ENCODE results near the gene GLA.

GLA gene

GRCh38 chrX:101393530-101394305 is 14.0 kb downstream of the GLA start:
- peak overlapping the region; percentile 66; the same call in 1 of the 2 replicates for H3K4me3 ChIP-seq (ENCODE audit: low read depth, low read length)
- DNase-seq (ENCODE audit: low read depth): no peak

DNA sequence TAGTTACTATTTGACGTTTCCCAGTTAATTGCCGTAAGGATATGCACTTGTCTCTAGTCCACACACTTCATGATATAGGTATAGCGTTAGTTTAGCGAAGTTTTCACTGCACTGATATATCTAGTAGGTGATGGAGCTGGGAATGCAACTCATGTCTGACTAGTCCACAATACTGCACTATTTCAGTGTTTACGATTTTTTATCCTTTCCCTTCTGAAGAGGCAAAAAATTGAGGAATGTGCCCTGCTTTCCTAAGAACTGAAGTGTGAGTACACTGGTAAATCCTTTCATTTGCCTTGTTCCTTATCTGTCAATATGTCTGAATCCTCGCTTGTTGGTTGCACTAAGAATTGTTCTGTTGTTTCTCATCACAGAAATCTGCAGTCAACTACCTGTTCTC is 15.9 kb downstream of the GLA start:
- DNase-seq (ENCODE audit: low read depth): no peak
- TF ChIP-seq CTCF (IDR thresholded peaks at IDR 0.05; ENCODE audit: low read depth, low read length, missing control alignments): no peak

More at GRCh38 chrX:101393530-101394305, 14.0 kb downstream of the GLA start:
- TF ChIP-seq CTCF (IDR thresholded peaks at IDR 0.05; ENCODE audit: low read depth, low read length, missing control alignments): no peak

DNA sequence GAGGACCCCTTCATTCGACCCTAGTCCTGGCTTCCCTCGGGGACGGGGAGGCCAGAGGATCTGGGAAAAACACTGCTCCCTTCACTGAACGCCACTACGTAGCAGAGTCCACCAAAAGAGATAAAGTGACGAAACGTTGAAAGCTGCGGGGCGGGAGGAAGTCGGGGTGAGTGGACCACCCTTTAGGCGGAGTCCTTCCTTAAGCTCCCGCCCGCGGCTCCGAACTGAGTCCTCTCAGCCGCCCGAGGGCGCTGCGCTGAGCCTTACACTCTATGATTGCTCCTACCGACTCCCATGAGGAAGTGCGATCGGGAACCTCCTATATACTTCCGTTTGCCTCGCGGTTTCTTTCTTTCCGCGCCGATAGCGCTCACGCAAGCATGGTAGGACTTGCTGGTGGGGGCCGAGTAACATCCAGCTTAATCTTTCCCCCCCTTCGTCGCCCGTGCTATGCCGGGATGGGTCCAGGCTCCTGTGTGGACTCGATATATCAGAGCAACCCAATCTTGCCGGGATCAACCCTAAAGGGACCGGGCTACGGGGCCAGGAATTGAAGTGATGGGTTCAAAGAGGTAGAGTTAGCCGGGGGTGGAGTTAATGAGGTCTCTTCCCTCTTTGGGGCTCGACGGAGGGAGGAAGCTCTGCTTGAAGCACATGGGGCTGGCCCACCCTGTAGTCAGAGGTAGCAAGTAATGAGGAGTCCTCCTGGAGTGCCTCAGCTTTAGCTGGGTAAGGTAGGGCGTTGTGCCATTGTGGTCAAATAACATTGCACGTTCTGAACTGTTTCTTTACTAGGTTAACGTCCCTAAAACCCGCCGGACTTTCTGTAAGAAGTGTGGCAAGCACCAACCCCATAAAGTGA is 16.8 kb downstream of the GLA start, which contains the start of gene RPL36A:
Gene RPL36A (plus strand): TSS at position 348 of the 862 bp plus-strand sequence. CDS start 33 bp downstream, at position 381.
- TF ChIP-seq CTCF (IDR thresholded peaks at IDR 0.05; ENCODE audit: low read depth, low read length, missing control alignments): peak; percentile 79
- H3K4me3 ChIP-seq (ENCODE audit: low read depth, low read length): peak within 1 kb of the TSS; percentile 66
- peak; percentile 80 for DNase-seq (ENCODE audit: low read depth)

More for the DNA sequence above, 15.9 kb downstream of the GLA start:
- H3K4me3 ChIP-seq (ENCODE audit: low read depth, low read length): peak overlapping the region; percentile 66

DNA sequence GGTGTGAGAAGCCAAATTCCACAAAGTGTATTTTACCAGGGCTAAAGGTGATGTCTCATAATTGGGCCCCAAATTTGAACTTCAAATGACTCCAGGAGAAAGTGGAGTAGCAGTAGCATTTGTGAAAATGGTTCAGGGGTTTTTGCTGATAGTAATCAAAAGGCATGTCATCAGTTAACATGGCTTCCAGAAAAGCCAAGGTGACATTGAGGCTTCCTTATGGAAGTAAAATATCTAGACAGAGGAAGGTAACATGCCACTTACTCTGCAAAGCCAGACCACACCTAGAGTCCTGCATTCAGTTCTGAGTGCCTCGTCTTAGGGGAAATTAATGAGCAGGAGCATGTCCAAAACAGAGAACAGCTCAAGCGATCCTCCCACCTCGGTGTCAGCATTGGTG is 19.1 kb downstream of the GLA start:
- TF ChIP-seq CTCF (IDR thresholded peaks at IDR 0.05; ENCODE audit: low read depth, low read length, missing control alignments): no peak
- no peak for DNase-seq (ENCODE audit: low read depth)
- H3K4me3 ChIP-seq (ENCODE audit: low read depth, low read length): no peak overlapping the region

- no peak for TF ChIP-seq CTCF (IDR thresholded peaks at IDR 0.05; ENCODE audit: low read depth, low read length, missing control alignments)
- no peak for DNase-seq (ENCODE audit: low read depth)
- H3K4me3 ChIP-seq (ENCODE audit: low read depth, low read length): peak overlapping the region; percentile 78
Observed at GRCh38 chrX:101386542-101386885, 21.2 kb downstream of the GLA start.

DNA sequence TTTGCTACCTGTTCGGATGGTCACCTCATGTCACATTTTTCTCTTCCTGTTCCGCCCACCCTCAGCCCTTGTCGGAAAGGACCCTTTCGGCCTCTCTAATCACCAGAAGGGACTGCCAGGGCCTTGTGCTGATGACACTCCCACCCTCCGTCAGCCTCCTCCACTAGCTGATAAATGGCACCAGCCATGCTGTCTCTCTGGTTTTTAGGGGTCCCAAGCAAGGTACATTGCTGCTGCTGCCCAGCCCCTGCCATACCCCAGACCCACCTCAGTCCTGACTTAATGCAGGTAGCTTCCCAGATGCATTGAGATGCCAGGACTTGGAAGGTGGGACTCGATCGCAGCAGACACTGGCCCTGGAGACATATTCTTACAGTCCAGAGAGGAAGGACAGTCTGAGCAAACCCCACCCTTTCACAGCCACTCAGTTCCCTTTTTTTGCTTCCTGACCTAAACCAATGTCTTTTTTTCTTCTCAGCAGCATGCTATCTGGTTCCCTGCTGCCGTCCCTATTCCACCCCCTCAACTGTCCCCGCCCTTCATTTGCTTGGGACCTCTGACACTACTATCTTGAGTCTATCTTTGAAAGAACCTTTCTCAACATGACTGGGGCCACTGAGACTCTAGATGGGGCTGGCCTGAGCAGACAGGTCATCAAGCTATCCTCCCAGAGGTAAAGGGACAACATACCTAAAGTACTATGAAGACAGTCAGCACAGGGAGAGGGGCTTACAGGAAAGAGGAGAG is 21.8 kb downstream of the GLA start, which contains the start of gene BTK:
Gene BTK (minus strand): TSS at position 397 of the 747 bp plus-strand sequence. CDS start 10,907 bp downstream, outside the sequence.
- peak; percentile 76 for DNase-seq (ENCODE audit: low read depth)

More for the DNA sequence above, 21.8 kb downstream of the GLA start, which contains the start of gene BTK:
- no peak for TF ChIP-seq CTCF (IDR thresholded peaks at IDR 0.05; ENCODE audit: low read depth, low read length, missing control alignments)
- H3K4me3 ChIP-seq (ENCODE audit: low read depth, low read length): peak within 1 kb of the TSS; percentile 78
